ENCODE data around the gene BANP.

DNA sequence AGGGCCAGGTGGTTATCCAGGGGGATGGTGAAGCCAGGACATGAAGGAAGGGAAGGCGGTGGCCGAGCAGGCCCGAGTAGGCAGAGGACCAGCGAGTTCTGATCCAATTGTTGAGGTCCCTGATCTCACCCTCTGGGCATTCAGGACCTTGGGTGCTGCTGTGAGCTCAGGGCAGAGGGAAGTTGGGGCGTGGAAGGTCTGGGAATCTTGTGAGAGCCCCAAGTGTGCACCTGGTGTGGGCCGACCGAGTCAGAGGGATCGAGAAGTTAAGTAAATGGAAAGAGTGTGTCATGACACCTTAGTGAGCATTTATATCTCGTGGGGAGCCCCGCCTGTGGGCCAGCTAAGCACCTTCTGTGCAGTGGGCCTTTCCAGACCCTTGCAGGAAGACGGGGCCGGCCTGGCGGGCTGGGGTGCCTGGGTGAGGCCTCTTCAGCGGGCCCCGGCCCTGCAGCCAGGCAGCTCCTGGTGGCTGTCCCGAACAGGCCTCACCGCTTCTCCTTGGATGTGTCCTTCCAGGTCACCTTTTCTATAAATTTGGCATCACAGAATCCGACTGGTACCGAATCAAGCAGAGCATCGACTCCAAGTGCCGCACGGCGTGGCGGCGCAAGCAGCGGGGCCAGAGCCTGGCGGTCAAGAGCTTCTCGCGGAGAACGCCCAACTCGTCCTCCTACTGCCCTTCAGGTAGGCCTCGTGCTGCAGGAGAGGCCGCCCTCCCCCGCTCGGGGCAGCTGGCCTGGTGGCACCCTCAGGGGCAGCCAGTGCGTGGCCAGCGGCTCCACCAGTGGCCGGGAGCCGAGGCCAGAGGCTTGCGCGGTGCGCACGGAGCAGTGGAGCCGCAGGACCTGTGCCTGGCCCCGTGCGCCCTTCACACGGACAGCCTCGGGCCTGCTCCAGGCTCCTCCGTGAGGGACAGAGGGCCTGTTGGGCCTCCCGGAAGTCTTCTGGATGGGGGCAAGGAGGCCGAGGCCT, 76.0 kb downstream of the BANP start:
- TF ChIP-seq POLR2AphosphoS5 (IDR thresholded peaks at IDR 0.05) (no peak), EP300 (IDR thresholded peaks at IDR 0.05) (no peak)

All from esophagus muscularis mucosa (tissue), 3 donors.